ENCODE results near the gene IRF2BPL. TPM values are rescaled to one million over a fixed set of nuclear protein-coding genes. Genes with fewer than 3 reads are reported as not detected.

IRF2BPL gene
- total and polyA plus RNA-seq, 2 of the 8 experiments (the other 6 are each of a cell fraction or from before 2014, with no cell fraction given): 18.8 to 57.0 TPM

- no peak for TF ChIP-seq CHD7 (IDR thresholded peaks at IDR 0.05; ENCODE audit: insufficient replicate concordance, low read length)
Measured at GRCh38 chr14:77009014-77009413, 19.5 kb downstream of the IRF2BPL start (continued).
